Uterus (tissue), 2 donors: ENCODE measurements around the gene TRIO.

Experiments used
- POLR2A ChIP-seq, 2 donors: fragments of 450-650 bp; IDR thresholded peaks; one replicate each; pipeline ENCODE4 v1.6.1; 2016; ENCODE audit warnings: antibody characterized with exemption in 2 of 2, mild to moderate bottlenecking in 1 of 2, moderate library complexity in 1 of 2
- TF ChIP-seq, protein P1 (sequence below), 4 experiments: fragments of 200-600 bp in 2 of 4; fragments of 450-650 bp in 2 of 4; sonication (generic) in 2 of 4; IDR thresholded peaks; one replicate each; pipeline ENCODE4 v1.5.1; 2016 to 2019; ENCODE audit warnings: antibody characterized with exemption in 4 of 4, mild to moderate bottlenecking in 2 of 4, moderate library complexity in 1 of 4

DNA sequence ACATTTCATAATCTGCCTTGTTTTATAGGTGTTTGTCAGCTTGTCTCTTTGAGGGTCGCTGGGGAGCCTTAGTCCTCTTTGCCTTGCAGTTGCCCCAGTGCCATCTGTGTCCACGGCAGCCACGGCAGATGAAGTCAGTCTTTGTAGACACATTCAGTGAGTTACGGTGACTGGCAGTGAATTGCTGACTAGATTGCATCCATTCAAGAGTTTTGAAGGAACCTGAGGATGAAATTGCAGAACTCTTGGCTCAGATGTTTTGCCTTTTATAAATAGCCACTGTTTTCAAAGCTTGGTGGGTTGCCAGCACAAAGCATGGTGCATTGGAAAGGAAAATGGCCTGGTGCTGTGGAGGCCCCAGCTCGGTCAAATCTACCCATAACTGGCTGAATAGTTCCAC lies 125.6 kb downstream of the TRIO start:
- TF ChIP-seq, protein P1, sequence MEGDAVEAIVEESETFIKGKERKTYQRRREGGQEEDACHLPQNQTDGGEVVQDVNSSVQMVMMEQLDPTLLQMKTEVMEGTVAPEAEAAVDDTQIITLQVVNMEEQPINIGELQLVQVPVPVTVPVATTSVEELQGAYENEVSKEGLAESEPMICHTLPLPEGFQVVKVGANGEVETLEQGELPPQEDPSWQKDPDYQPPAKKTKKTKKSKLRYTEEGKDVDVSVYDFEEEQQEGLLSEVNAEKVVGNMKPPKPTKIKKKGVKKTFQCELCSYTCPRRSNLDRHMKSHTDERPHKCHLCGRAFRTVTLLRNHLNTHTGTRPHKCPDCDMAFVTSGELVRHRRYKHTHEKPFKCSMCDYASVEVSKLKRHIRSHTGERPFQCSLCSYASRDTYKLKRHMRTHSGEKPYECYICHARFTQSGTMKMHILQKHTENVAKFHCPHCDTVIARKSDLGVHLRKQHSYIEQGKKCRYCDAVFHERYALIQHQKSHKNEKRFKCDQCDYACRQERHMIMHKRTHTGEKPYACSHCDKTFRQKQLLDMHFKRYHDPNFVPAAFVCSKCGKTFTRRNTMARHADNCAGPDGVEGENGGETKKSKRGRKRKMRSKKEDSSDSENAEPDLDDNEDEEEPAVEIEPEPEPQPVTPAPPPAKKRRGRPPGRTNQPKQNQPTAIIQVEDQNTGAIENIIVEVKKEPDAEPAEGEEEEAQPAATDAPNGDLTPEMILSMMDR (IDR thresholded peaks at IDR 0.05) = no peak
- TF ChIP-seq POLR2A (IDR thresholded peaks at IDR 0.05) = no peak
